Activated CD4-positive, alpha-beta T cell treated with anti-CD3 and anti-CD28 coated beads, Interleukin-2, amount 50 U/mL, for 16 hours (primary cell): ENCODE results near the gene LRP1-AS.
"Not testable (repeated sequence)": the region's sequence is repeated elsewhere in the genome, so short reads cannot be mapped to it uniquely, and the experiment has no call there.

Experiments used
- DNase-seq: peaks from one replicate; pipeline ENCODE4 v3.0.0-alpha.2; 2020

Gene LRP1-AS

GRCh38 chr12:57138526-57139272, 8.7 kb downstream of the LRP1-AS start:
- no peak for DNase-seq

- no peak for DNase-seq
Measured at GRCh38 chr12:57135527-57136326, 11.7 kb downstream of the LRP1-AS start.

GRCh38 chr12:57134949-57135348, 12.5 kb downstream of the LRP1-AS start:
- no peak for DNase-seq

- no peak for DNase-seq
Measured at GRCh38 chr12:57133916-57134315, 13.5 kb downstream of the LRP1-AS start.

- no peak for DNase-seq
Measured at GRCh38 chr12:57133013-57133569, 14.3 kb downstream of the LRP1-AS start.

GRCh38 chr12:57131896-57132744, 15.3 kb downstream of the LRP1-AS start:
- no peak for DNase-seq

- no peak for DNase-seq
Measured at GRCh38 chr12:57130941-57131340, 16.5 kb downstream of the LRP1-AS start.

- DNase-seq, result no peak
Measured at GRCh38 chr12:57129889-57130288, 17.5 kb downstream of the LRP1-AS start.

GRCh38 chr12:57129321-57129842, 18.0 kb downstream of the LRP1-AS start:
- DNase-seq, result no peak

GRCh38 chr12:57128519-57129247, 18.7 kb downstream of the LRP1-AS start:
- no peak for DNase-seq

GRCh38 chr12:57127726-57128518, 19.5 kb downstream of the LRP1-AS start, which contains the start of gene LRP1:
LRP1 (plus strand) TSS chr12:57128483; CDS start chr12:57128965, 482 bp downstream.
- peak; percentile 55 for DNase-seq

- DNase-seq, result peak; percentile 13
Measured at GRCh38 chr12:57127101-57127725, 20.2 kb downstream of the LRP1-AS start.

GRCh38 chr12:57126561-57126960, 20.9 kb downstream of the LRP1-AS start:
- DNase-seq, result no peak

- DNase-seq, result no peak
Measured at GRCh38 chr12:57126061-57126460, 21.4 kb downstream of the LRP1-AS start.

GRCh38 chr12:57124261-57124877, 23.1 kb downstream of the LRP1-AS start:
- peak; percentile 83 for DNase-seq

GRCh38 chr12:57123813-57124212, 23.6 kb downstream of the LRP1-AS start:
- no peak for DNase-seq

- DNase-seq, result not testable (repeated sequence)
Measured at GRCh38 chr12:57120718-57121117, 26.7 kb downstream of the LRP1-AS start.

GRCh38 chr12:57119294-57120085, 27.9 kb downstream of the LRP1-AS start:
- no peak for DNase-seq

- DNase-seq, result no peak
Measured at GRCh38 chr12:57118711-57119271, 28.6 kb downstream of the LRP1-AS start.
